ENCODE data around the gene GREM2. TPM values are rescaled to one million over a fixed set of nuclear protein-coding genes. Genes with fewer than 3 reads are reported as not detected.
A peak's percentile ranks its signal among the peaks of the same experiment; 100 is the strongest.

GREM2 gene
- total and polyA plus RNA-seq, 9 of the 15 experiments (the other 6 are each of a cell fraction or from before 2014, with no cell fraction given): 0.01 to 0.07 (median 0.05) TPM; not detected in 5

DNA sequence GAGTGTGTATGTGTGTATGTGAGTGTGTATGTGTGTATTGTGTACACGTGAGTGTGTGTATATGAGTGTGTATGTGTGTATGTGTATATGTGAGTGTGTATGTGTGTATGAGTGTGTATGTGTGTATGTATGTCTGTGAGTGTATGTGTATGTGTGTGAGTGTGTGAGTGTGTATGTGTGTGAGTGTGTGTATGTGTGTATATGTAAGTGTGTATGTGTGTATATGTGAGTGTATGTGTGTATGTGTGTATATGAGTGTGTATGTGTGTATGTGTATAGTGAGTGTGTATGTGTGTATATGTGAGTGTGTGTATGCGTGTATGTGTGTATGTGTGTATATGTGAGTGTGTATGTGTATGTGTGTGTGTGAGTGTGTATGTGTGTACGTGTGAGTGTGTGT is 49.2 kb downstream of the GREM2 start (continued):
- no peak for TF ChIP-seq KLF10 (CRISPR knock-in tag; IDR thresholded peaks at IDR 0.05)
- TF ChIP-seq ZBTB1 (CRISPR knock-in tag; IDR thresholded peaks at IDR 0.05; ENCODE audit: borderline replicate concordance, low read depth): no peak
- peak; percentile 68; the same call in 1 of the 2 replicates for TF ChIP-seq HLTF (IDR thresholded peaks at IDR 0.05)
- no peak for TF ChIP-seq MAFK (IDR thresholded peaks at IDR 0.05; ENCODE audit: low read length)
- TF ChIP-seq YY1 (IDR thresholded peaks at IDR 0.05; ENCODE audit: borderline replicate concordance in 1 of 3, control insufficient read depth in 1 of 3, extremely low read depth in 1 of 3, insufficient read depth in 3 of 3, insufficient read length in 1 of 3, insufficient replicate concordance in 2 of 3, low read depth in 1 of 3, low read length in 2 of 3): no peak
- no peak for TF ChIP-seq TCF15 (CRISPR knock-in tag; IDR thresholded peaks at IDR 0.05)
- TF ChIP-seq, protein P1, sequence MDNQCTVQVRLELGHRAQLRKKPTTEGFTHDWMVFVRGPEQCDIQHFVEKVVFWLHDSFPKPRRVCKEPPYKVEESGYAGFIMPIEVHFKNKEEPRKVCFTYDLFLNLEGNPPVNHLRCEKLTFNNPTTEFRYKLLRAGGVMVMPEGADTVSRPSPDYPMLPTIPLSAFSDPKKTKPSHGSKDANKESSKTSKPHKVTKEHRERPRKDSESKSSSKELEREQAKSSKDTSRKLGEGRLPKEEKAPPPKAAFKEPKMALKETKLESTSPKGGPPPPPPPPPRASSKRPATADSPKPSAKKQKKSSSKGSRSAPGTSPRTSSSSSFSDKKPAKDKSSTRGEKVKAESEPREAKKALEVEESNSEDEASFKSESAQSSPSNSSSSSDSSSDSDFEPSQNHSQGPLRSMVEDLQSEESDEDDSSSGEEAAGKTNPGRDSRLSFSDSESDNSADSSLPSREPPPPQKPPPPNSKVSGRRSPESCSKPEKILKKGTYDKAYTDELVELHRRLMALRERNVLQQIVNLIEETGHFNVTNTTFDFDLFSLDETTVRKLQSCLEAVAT (IDR thresholded peaks at IDR 0.05): 0 out of 4 replicates have a peak, but pooled peaks of 1 of the 2 experiments have one; percentile 23
- peak; percentile 47; the same call in 1 of the 2 replicates for TF ChIP-seq OTX1 (CRISPR knock-in tag; IDR thresholded peaks at IDR 0.05)
- no peak for TF ChIP-seq MCM7 (IDR thresholded peaks at IDR 0.05)
- no peak for TF ChIP-seq ATF2 (CRISPR knock-in tag; IDR thresholded peaks at IDR 0.05)
- no peak for TF ChIP-seq ZSCAN32 (CRISPR knock-in tag; IDR thresholded peaks at IDR 0.05)
- 0 out of 2 replicates have a peak, but pooled peaks have one; percentile 48 for TF ChIP-seq SMARCA5 (IDR thresholded peaks at IDR 0.05)
- TF ChIP-seq CREB3 (tag; conservative IDR thresholded peaks at IDR 0.05; ENCODE audit: low read depth): no peak
- TF ChIP-seq ZNF41 (CRISPR knock-in tag; conservative IDR thresholded peaks at IDR 0.05): no peak
- TF ChIP-seq ETV5 (CRISPR knock-in tag; IDR thresholded peaks at IDR 0.05; ENCODE audit: low read depth): no peak
- no peak for TF ChIP-seq ZNF785 (CRISPR knock-in tag; IDR thresholded peaks at IDR 0.05)
- no peak for TF ChIP-seq FIP1L1 (IDR thresholded peaks at IDR 0.05; ENCODE audit: low read depth, low read length, poor library complexity, severe bottlenecking)
- peak in 1 of 2 experiments; percentile 35; a peak in 1 of 4 replicates for TF ChIP-seq KDM1A (IDR thresholded peaks at IDR 0.05)
- no peak for TF ChIP-seq ZKSCAN8 (CRISPR knock-in tag; IDR thresholded peaks at IDR 0.05)

Measured in K562 (cell line).